Activated naive CD8-positive, alpha-beta T cell (primary cell): ENCODE results near the gene CNPPD1.

Source experiments
- H3K27ac Mint-ChIP-seq: one replicate; pipeline ENCODE4 v1.8.0; 2021; ENCODE audit warnings: mixed read lengths
- H3K27me3 Mint-ChIP-seq: one replicate; pipeline ENCODE4 v1.8.0; 2021; ENCODE audit warnings: mixed read lengths
- H3K36me3 Mint-ChIP-seq: one replicate; pipeline ENCODE4 v1.8.0; 2021; ENCODE audit warnings: mixed read lengths
- H3K4me1 Mint-ChIP-seq: one replicate; pipeline ENCODE4 v1.8.0; 2021; ENCODE audit warnings: low read depth, mixed read lengths
- H3K4me3 Mint-ChIP-seq: one replicate; pipeline ENCODE4 v1.8.0; 2021; ENCODE audit warnings: mild to moderate bottlenecking, mixed read lengths
- H3K9me3 Mint-ChIP-seq: one replicate; pipeline ENCODE4 v1.8.0; 2021; ENCODE audit warnings: low read depth, mixed read lengths

The CNPPD1 gene

GRCh38 chr2:219128396-219128795 lies 48.3 kb downstream of the CNPPD1 start:
- H3K36me3 Mint-ChIP-seq, result peaks cover 10% of the 10 kb centered on the region
- H3K4me1 Mint-ChIP-seq, result peaks cover 25% of the 10 kb centered on the region
- H3K9me3 Mint-ChIP-seq, result no peaks in the 10 kb centered on the region

GRCh38 chr2:219127037-219127635 lies 49.6 kb downstream of the CNPPD1 start:
- Mint-ChIP-seq H3K9me3 (no peaks in the 10 kb centered on the region), H3K4me3 (no peak overlapping the region), H3K27ac (no peak overlapping the region), H3K36me3 (peaks cover 8% of the 10 kb centered on the region), H3K27me3 (no peaks in the 10 kb centered on the region), H3K4me1 (peaks cover 25% of the 10 kb centered on the region)

More at GRCh38 chr2:219128396-219128795, 48.3 kb downstream of the CNPPD1 start:
- H3K27me3 Mint-ChIP-seq, result no peaks in the 10 kb centered on the region
- H3K27ac Mint-ChIP-seq, result no peak overlapping the region
- no peak overlapping the region for H3K4me3 Mint-ChIP-seq

- Mint-ChIP-seq H3K4me3 (no peak overlapping the region), H3K9me3 (no peaks in the 10 kb centered on the region), H3K27ac (no peak overlapping the region), H3K4me1 (peaks cover 25% of the 10 kb centered on the region), H3K36me3 (peaks cover 8% of the 10 kb centered on the region), H3K27me3 (no peaks in the 10 kb centered on the region)
These were observed 50.2 kb downstream of the CNPPD1 start for GRCh38 chr2:219126555-219126954.

GRCh38 chr2:219125886-219126270 lies 50.8 kb downstream of the CNPPD1 start:
- Mint-ChIP-seq H3K4me3 (no peak overlapping the region), H3K36me3 (peaks cover 8% of the 10 kb centered on the region), H3K4me1 (peaks cover 25% of the 10 kb centered on the region), H3K27me3 (no peaks in the 10 kb centered on the region), H3K27ac (no peak overlapping the region), H3K9me3 (no peaks in the 10 kb centered on the region)

GRCh38 chr2:219125225-219125885 lies 51.4 kb downstream of the CNPPD1 start:
- Mint-ChIP-seq H3K36me3 (peaks cover 8% of the 10 kb centered on the region), H3K27me3 (no peaks in the 10 kb centered on the region), H3K4me1 (peaks cover 25% of the 10 kb centered on the region), H3K27ac (no peak overlapping the region), H3K4me3 (no peak overlapping the region), H3K9me3 (no peaks in the 10 kb centered on the region)

- Mint-ChIP-seq H3K4me1 (peaks cover 25% of the 10 kb centered on the region), H3K27me3 (no peaks in the 10 kb centered on the region), H3K4me3 (no peak overlapping the region)
These were observed 52.2 kb downstream of the CNPPD1 start for GRCh38 chr2:219124381-219125110.

GRCh38 chr2:219123356-219124135 lies 53.2 kb downstream of the CNPPD1 start:
- Mint-ChIP-seq H3K4me1 (peaks cover 22% of the 10 kb centered on the region), H3K36me3 (peaks cover 3% of the 10 kb centered on the region), H3K27me3 (no peaks in the 10 kb centered on the region), H3K27ac (no peak overlapping the region), H3K4me3 (no peak overlapping the region), H3K9me3 (no peaks in the 10 kb centered on the region)

More at GRCh38 chr2:219124381-219125110, 52.2 kb downstream of the CNPPD1 start:
- no peak overlapping the region for H3K27ac Mint-ChIP-seq
- no peaks in the 10 kb centered on the region for H3K9me3 Mint-ChIP-seq
- peaks cover 6% of the 10 kb centered on the region for H3K36me3 Mint-ChIP-seq

GRCh38 chr2:219122202-219122980 lies 54.3 kb downstream of the CNPPD1 start:
- H3K4me1 Mint-ChIP-seq, result peaks cover 22% of the 10 kb centered on the region
- no peaks in the 10 kb centered on the region for H3K27me3 Mint-ChIP-seq
- peaks cover 3% of the 10 kb centered on the region for H3K36me3 Mint-ChIP-seq
- no peak overlapping the region for H3K27ac Mint-ChIP-seq
- H3K4me3 Mint-ChIP-seq, result no peak overlapping the region
- no peaks in the 10 kb centered on the region for H3K9me3 Mint-ChIP-seq
